Measurements from ENCODE around the gene CLDN7.

Gene CLDN7

GRCh38 chr17:7262192-7262934 lies at the start of gene CLDN7:
Gene CLDN7 (minus strand): TSS chr17:7262478. CDS start chr17:7262043, 435 bp downstream.
- DNase-seq: no peak

DNA sequence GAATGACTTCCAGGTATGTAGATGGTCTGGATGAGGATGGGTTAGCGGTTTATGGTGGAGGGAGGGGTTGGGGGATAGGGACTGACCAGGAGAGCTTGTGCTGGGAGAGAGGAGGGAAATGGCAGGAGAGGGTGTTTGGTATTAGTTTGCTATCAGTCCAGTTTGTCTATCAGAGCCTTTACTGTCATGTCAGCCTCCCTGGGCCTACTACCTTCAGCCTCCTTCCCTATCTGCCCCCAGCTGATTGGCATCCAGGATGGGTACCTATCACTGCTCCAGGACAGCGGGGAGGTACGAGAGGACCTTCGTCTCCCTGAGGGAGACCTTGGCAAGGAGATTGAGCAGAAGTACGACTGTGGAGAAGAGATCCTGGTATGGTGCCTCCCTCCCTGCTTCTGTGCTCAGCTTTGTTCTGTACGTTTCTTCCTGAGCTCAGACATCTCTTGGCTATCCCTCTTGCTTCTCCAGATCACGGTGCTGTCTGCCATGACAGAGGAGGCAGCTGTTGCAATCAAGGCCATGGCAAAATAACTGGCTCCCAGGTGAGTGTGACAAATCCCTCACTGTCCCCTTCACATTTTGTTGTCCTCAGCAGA lies 48.9 kb upstream of the CLDN7 start:
- no peak for DNase-seq

DNA sequence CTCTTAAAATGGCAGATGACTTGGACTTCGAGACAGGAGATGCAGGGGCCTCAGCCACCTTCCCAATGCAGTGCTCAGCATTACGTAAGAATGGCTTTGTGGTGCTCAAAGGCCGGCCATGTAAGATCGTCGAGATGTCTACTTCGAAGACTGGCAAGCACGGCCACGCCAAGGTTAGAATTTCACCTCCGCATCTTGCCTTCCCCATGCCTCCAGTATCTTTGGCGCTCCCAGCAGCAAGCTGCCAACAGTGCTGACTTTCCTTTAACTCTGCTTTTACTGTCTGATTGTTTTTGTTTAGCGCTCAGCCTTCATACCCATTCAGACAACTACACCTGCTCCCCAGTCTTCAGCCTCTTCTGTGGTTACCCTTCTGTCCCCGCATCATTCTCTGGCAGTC lies 47.4 kb upstream of the CLDN7 start:
- DNase-seq: no peak

DNA sequence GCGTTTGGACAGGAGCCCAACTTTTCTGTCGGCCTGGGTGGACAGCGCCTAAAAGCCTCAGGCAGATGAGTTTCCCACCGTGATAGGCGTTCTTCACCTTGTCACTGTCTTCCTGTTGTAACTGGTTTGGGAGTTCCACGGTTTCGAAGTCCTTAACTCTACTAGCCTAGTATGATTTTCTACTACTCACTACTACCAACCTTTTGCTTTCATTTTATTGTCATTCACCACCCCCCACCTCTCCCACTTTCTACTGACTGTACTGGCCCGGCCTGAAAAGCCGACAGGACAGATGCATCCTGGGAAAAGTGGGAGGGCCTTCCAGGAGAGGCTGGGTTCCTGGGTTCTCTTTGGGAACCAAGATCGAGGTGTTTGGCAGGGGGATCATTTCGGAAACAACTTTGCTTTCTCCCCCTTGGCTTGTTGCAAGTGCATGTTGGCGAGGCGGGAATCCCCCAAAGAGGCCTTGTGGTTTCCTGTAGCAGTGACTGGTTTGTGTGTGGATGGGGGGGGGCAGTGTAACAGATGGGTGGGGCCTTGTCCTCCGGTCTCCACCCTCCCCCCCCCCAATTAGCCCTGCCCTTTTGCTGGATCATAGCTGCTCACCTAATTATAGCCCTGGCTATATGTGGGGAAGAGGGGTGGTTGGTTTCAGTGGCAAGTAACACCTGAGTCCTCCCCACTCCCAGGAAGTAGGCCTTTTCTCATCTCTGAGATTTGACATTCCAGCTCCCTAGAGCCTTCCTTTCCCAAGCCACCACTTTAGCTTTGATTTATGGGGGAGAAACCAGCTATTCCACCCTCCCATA lies 46.6 kb upstream of the CLDN7 start:
- DNase-seq: peak; percentile 85 to 88

- peak; percentile 34 to 55 for DNase-seq
Observed at GRCh38 chr17:7307686-7308624, 45.7 kb upstream of the CLDN7 start.

DNA sequence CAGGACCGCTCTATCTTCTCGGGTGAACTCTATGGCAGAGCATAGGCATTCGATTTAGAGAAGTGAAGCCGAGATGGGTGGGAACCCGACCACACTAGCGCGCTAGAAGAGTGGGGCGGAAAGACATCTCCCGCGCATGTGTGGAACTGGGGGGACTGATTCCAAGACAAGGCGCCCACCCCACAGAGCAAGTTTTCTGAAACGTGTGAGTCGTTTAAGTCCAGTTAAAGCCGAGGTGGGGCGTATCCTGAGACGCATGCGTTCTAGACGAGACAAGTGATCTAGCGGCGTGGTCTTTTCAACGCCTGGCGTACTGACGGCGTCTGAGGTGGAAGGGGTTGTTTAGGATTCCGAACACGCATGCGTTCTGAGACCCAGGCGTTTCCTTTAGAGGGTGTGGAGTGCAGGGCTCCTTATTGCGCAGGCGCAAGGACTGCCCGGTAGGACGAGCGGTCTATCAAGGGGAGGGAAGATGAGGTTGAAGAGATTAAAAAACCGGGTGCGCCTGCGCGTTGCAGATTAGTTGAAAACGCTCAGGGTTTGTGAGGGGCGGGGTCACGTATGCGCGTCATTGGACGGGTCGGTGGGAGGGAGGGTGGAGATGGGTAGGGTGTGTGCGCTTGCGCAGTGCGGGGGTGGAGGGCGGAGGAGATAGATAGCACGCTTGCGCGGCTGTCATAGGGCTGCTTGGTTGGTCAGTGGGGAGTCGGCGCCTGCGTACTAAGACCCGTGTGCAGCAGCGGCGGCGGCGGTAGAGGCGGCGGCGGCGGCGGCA lies 44.8 kb upstream of the CLDN7 start, which contains the start of gene EIF5A:
EIF5A (plus strand) TSS at position 718 of the 775 bp plus-strand sequence. CDS start 2,008 bp downstream, outside the sequence.
- DNase-seq: peak; percentile 100

DNA sequence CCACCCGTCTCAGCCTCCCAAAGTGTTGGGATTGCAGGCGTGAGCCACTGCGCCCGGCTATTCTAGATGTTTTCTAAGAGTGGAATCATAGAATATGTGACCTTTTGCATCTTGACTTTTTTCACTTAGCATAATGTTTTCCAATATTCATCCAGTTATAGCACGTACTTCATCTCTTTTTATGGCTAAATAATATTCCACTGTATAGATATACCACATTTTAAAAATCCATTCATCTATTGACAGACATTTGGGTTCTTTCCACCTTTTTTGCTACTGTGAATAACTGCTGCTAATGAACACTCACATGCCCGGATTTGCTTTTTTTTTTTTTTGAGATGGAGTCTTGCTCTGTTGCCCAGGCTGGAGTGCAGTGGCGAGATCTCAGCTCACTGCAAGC lies 41.9 kb upstream of the CLDN7 start:
- no peak for DNase-seq

DNA sequence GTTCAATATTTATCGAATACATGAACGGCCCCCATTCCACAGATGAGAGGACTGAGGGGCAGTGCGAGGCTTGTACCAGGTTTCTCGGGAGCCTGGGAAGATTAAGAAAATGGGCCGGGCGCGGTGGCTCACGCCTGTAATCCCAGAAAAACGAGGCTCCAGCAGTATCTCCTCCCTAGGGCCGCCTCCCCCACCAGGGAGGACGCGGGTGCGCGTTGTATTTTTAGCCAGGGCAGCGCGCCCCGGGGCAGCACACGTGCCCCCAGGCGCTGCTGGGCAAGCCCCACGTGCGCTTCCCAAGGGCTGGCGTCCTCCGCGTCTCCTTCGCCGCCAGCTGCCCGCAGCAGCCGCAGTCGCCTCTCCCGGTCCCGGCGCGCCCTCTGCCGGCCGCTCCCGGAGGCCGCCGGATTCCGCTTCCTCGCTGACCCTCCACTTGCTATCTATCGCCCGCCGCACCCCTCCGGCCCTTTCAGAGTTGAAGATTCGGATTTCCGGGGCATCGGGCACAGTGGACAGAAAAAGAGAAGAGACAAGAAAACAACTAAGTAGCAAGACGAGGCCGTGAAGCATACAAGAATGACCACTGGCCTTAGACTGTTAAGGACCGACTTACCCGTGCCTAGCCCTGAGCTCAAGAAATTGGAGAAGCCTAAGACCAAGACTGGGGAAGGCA lies 34.0 kb upstream of the CLDN7 start:
- DNase-seq: peak; percentile 70 to 94

DNA sequence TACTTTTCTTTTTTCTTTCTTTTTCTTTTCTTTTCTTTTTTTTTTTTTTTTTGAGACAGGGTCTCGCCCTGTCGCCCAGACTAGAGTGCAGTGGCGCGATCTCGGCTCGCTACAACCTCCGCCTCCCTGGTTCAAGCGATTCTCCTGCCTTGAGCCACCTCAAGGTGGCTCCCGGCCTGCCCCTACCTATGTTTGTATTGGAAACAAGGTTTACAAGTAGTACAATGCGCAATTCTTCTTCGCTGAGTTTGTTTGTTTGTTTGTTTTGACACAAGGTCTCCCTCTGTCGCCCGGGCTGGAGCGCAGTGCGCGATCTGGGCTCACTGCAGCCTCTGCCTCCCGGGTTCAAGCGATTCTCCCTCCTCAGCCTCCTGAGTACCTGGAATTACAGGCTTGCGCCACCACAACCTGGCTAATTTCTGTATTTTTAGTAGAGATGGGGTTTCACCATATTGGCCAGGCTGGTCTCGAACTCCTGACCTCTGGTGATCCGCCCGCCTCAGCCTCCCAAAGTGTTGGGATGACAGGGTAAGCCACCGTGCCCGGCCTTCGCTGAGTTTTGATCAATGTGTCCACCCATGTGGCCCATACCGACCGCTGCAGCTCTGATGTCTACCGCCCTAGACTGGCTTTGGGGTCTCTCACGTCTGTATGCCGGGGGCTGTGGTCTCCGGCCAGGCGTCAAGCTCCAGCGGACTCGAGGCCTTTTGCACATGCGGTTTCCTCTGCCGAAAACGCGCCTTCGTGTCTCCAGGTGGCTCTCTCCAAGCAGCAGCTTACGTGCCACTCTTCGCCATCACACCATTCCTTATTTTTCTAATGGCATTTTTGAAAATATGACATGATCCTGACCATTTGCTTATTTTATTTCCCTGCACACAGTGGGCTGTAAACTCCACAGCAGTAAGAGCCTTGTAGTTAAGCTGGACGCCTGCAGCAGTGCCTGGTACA lies 33.2 kb upstream of the CLDN7 start:
- DNase-seq: no peak

DNA sequence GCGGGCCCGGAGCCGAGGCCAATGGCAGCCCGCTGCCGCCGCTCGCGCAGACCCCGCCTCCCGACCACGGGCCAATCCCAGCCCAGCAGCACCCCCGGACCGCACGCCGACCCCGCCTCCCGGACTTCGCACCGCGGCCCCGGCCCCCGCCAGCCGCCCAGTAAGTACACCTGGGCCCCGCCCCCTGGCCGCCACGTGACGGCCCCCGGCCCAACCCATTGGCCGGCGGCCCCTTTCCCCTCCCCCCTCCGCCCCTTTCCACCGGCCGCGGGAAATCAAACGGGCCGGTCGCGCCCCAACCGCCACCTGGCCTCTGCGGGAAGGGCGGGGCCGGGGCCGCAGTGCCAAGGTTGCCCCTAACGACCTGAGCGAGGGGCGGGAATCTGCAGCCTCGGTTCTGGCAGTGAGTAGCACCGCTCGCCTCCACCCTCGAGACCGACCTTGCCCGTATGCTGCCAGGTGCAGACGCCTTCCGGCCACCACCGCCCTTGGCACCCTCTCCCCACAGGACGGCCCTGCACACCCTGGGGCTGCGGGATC lies 32.4 kb upstream of the CLDN7 start, which contains the start of gene YBX2:
YBX2 (minus strand) TSS at position 26 of the 540 bp plus-strand sequence. CDS start 139 bp downstream, outside the sequence.
- DNase-seq: peak; percentile 21 to 22

GRCh38 chr17:7293816-7294613 lies 31.7 kb upstream of the CLDN7 start:
- DNase-seq: no peak

DNA sequence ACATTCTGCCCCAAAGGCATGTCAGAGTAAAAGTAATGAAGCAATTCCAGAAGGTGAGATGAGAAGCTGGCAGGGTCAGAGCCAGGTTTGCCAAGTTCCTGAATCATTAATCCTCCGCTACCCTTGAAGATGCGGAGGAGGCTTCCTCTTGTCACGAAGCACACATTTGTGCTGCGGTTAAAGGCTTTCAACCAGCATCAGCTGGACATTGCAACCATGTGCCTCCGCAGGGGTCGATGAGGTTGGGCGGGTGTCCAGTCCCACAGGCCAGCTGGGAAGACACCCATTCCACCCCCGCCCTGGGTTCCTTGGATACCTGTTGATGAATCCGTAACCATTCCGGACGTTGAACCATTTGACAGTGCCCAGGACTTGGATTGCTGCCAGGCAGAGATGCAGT lies 30.9 kb upstream of the CLDN7 start:
- DNase-seq: no peak

DNA sequence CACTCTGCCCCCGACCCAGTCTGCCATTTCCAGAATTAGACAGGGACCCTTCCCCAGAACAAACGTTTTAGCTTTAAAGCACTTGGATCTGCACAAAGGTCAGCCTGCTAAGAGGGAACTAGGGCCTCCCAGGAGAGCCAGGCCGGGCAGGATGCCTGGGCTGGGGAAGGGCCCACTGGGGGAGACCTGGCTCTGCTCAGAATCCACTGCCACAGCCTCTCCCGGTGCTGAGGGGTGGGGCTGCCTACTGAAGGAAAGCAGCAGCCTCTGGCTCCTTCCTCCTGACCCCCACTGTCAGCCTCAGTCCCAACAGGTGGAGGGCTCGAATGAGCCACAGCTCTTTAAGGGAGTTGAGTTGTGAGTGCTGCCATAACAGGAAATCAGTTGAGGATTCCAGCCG lies 30.5 kb upstream of the CLDN7 start:
- no peak for DNase-seq

DNA sequence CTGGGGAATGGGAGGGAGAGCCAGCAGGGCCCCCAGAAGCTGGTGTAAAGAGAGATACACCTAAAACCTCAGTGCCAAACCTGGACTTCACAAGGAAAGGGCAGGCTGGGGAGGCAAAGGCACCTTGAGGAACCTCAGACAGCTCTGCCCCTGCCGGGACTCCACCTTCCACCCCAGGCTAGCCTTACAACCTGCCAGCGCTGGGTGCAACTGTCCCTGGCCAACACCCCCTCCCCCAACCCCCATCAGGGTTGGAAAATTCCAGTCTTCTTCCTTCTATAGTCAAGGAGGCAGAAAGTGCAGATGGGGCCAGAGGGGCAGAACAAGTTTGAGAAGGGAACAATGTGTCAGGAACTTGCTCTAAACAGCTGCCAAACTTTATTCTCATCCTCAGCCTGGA lies 29.9 kb upstream of the CLDN7 start:
- no peak for DNase-seq

DNA sequence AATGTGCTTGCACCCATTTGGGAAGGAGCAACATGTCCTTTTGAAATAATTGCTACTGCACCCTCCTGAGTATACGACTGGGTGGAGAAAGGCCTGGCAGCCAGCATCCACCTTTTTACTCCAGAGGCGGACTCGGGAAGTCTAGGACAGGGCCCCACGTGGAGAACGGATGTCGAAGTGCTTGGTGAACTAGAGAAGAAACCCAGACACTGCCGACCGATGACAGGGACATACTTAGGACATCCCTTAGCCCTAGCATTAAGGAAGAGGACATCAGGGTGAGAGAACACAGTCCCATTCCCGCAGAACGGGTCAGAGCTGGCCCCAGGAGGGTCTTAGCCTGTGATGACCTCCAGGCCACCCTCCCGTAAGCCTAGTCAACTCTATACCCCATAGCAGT lies 28.4 kb upstream of the CLDN7 start:
- no peak for DNase-seq

- no peak for DNase-seq
Observed at GRCh38 chr17:7290166-7290565, 27.9 kb upstream of the CLDN7 start.

DNA sequence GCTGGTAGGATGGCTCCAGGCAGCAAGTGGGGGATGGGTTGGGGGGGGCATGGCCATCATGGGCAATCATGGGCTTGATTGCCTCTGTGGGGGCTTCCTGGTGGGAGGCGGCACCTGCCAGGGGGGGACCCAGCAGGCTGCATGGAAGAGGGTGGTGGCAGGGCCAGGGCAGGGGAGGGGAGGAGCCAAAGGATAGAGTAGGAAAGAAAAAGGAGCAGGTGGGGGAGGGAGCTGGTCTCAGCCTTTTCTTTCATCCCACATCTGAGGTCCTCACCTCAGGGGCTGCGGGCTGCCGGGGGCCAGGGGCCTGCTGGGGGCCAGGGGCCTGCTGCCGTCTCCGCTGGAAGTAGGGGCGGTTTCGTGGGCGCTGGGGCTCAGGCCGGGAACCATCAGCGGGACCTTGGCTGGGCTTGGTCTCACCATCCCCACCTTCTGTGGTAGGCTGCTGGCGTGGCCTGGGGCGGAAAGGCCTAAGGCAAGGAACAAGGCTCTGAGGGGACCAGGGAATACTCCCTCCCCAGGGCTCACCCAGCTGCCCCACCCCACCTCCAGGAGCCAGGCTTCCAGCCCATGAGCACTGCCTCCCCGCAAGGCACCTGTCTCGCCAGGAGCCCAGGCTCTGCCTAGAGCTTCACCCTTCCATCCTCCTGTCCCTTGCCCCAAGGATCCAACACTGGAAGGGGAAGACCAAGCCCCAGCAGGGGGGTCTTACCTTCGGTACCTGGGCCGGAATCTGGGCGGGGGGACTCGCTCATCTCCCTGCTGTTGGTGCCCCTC lies 27.2 kb upstream of the CLDN7 start:
- no peak for DNase-seq

DNA sequence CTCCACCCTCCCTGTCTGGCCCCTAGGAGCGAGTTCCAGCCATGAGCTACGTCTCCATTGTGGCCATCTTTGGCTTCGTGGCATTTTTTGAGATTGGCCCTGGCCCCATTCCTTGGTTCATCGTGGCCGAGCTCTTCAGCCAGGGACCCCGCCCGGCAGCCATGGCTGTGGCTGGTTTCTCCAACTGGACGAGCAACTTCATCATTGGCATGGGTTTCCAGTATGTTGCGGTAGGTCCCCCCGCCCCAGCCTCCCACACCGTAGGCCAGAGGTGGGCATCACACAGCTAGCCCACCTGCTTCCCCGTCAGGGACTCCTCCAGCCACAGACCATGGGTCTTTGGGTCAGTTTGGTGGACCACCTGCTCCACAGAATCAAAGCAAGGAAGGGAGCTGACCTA lies 23.4 kb upstream of the CLDN7 start:
- no peak for DNase-seq

Data from inflammatory macrophage treated with lipopolysaccharide for 1 hour (primary cell).